AG04449 (cell line): Measurements from ENCODE around the gene C11orf16.
"Not testable (repeated sequence)": the region's sequence is repeated elsewhere in the genome, so short reads cannot be mapped to it uniquely, and the experiment has no call there.

ENCODE experiments used
- CTCF ChIA-PET: fragments of 350-600 bp; formaldehyde crosslinking; extraction: SDS; loops from one replicate; lab custom pipeline; 2021; ENCODE audit warnings: antibody characterized with exemption; lab: Yijun Ruan, JAX
- POLR2A ChIA-PET: fragments of 400-600, 350-600 bp; formaldehyde crosslinking; extraction: SDS; loops from one replicate; lab custom pipeline; 2020; ENCODE audit warnings: antibody characterized with exemption, inconsistent platforms; lab: Yijun Ruan, JAX
- DNase-seq: peaks from one replicate; pipeline ENCODE4 v3.0.0-alpha.2; 2010; ENCODE audit warnings: low read depth, low spot score
- H3K4me3 ChIP-seq: 2 replicates; pipeline ENCODE4 v1.5.1; 2011; ENCODE audit warnings: low read depth, mild to moderate bottlenecking, control low read depth, low read length
- CTCF ChIP-seq: IDR thresholded peaks from one replicate; pipeline ENCODE4 v1.5.1; 2011; ENCODE audit warnings: mild to moderate bottlenecking, moderate library complexity, low read length, control low read depth, inconsistent platforms; ENCODE audit not compliant: insufficient read depth; ENCODE audit errors: missing control alignments

The C11orf16 gene

GRCh38 chr11:8941341-8942103, 8.8 kb upstream of the C11orf16 start:
- POLR2A ChIA-PET, result no interaction called here
- CTCF ChIA-PET, result interaction anchor here (1.4 to 2.3 kb wide), 3 partner anchors 18 to 28 kb away, joined by 4 to 9 read pairs (median 8); no protein-coding TSS in a partner anchor
- no peak for TF ChIP-seq CTCF
- no peak for DNase-seq
- no peak overlapping the region for H3K4me3 ChIP-seq

GRCh38 chr11:8937659-8938058, 4.9 kb upstream of the C11orf16 start:
- ChIA-PET POLR2A (no interaction called here), CTCF (interaction anchor here (1.1 to 2.5 kb wide), 2 partner anchors 22 to 23 kb away, joined by 5 to 10 read pairs; no protein-coding TSS in a partner anchor)

GRCh38 chr11:8937159-8937558, 4.4 kb upstream of the C11orf16 start:
- no peak for DNase-seq
- POLR2A ChIA-PET, result no interaction called here
- CTCF ChIA-PET, result interaction anchor here (1.1 to 2.5 kb wide), 2 partner anchors 22 to 23 kb away, joined by 5 to 10 read pairs; no protein-coding TSS in a partner anchor
- TF ChIP-seq CTCF, result no peak
- H3K4me3 ChIP-seq, result no peak overlapping the region

More at GRCh38 chr11:8937659-8938058, 4.9 kb upstream of the C11orf16 start:
- no peak for DNase-seq
- TF ChIP-seq CTCF, result no peak
- no peak overlapping the region for H3K4me3 ChIP-seq

- DNase-seq, POLR2A ChIA-PET, H3K4me3 ChIP-seq: not testable (repeated sequence)
- CTCF ChIA-PET, result interaction anchor here (0.9 to 1.0 kb wide), 4 partner anchors 8 to 25 kb away, joined by 3 read pairs; no protein-coding TSS in a partner anchor
Observed at GRCh38 chr11:8935789-8936188, 3.0 kb upstream of the C11orf16 start.

- peak overlapping the region; percentile 19 for H3K4me3 ChIP-seq
- no peak for TF ChIP-seq CTCF
- DNase-seq, result peak; percentile 24
- ChIA-PET POLR2A (interaction anchor here (0.6 to 1.3 kb wide), 3 partner anchors 25 to 118 kb away, joined by 3 read pairs; no protein-coding TSS in a partner anchor), CTCF (interaction anchor here (0.9 to 1.0 kb wide), 5 partner anchors 9 to 26 kb away, joined by 3 read pairs; no protein-coding TSS in a partner anchor)
Observed at GRCh38 chr11:8934742-8935488, 2.2 kb upstream of the C11orf16 start.

- no peak for DNase-seq
- H3K4me3 ChIP-seq, result no peak overlapping the region
- CTCF ChIA-PET, result interaction anchor here (0.6 kb wide), 1 partner anchor 27 kb away, joined by 3 read pairs; no protein-coding TSS in a partner anchor
- POLR2A ChIA-PET, result interaction anchor here (1.3 kb wide), 1 partner anchor 26 kb away, joined by 3 read pairs; no protein-coding TSS in a partner anchor
- no peak for TF ChIP-seq CTCF
Observed at GRCh38 chr11:8933931-8934330, 1.2 kb upstream of the C11orf16 start.
